ENCODE data around the gene CAPN15. TPM values are rescaled to one million over a fixed set of nuclear protein-coding genes. Genes with fewer than 3 reads are reported as not detected.
"Not testable (repeated sequence)": the region's sequence is repeated elsewhere in the genome, so short reads cannot be mapped to it uniquely, and the experiment has no call there.

CAPN15 gene
- total RNA-seq, 4 donors from 2014 or later = 16.4 to 87.2 (median 22.0) TPM

DNA sequence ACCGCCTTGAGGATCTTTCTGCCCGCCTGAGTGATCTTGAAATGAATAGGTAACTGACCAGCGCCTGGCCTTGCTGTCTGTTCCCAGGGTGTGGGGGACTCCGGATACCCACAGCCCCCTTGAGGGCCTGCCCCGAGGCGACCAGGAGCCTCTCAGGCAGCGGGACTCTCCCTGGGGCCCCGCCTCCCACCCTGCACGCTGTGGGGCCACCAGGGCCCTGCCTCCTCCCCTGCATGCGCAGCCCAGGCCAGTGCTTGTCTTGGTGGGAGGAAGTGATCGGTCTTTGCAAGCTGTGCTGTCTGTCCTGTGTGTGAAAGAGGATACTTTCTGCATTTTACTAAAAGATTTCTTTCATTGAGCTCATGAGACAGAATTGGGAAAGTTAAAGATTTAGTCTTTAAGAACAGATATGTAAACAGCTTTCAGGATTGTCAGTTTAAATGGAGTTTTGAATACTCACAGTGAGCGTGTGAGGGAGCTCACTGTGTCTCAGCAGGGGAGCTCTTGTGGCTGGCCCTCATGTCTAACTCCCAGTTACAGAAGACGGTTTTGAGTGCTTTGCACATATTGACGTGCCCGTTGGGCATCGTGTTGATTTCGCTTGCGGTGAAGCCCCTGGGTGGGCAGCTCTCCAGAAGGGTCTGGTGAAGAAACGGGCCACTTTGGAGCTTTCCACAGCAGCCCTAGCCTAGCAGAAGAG lies 36.1 kb upstream of the CAPN15 start:
- TF ChIP-seq CTCF (IDR thresholded peaks at IDR 0.05) = no peak
- no peak for DNase-seq (ENCODE audit: low spot score)

GRCh38 chr16:492211-492875 lies 35.2 kb upstream of the CAPN15 start:
- no peak for DNase-seq (ENCODE audit: low spot score)
- no peak for ATAC-seq (ENCODE audit: low FRiP score)
- no peak for TF ChIP-seq CTCF (IDR thresholded peaks at IDR 0.05)

More for the DNA sequence above, 36.1 kb upstream of the CAPN15 start:
- ATAC-seq (ENCODE audit: low FRiP score) = no peak

GRCh38 chr16:494676-495075 lies 32.8 kb upstream of the CAPN15 start:
- DNase-seq (ENCODE audit: low spot score); ATAC-seq (ENCODE audit: low FRiP score): not testable (repeated sequence)

DNA sequence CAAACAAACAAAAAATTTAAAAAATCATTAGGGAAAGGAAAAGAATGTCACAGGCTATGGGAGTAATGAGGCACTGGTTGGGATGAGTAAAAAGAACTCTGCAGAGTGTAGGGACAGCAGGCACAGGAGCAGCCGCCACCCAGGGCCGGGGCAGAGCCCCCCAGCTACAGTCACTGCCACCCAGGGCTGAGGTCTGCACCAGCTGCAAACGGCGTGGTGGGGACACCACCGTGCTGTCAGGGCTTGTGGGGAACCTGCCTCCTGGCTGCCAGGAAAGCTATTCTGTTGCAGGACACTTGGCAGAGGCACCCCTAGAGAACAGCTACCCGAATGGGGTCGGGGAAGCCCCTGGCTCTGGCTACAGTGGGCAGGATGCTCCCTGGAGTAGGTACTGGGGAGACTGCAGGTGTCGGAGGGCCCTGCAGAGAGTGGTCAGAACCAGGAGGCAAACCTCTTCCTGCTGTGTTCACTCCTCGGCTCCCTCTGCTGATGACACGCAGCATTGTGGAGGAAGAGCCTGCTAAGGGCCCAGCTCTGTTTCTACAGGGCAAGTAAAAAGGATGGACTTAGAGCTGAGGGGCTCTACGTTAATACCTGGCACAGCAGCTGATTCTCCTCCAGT lies 32.3 kb upstream of the CAPN15 start:
- no peak for ATAC-seq (ENCODE audit: low FRiP score)
- no peak for TF ChIP-seq CTCF (IDR thresholded peaks at IDR 0.05)
- no peak for DNase-seq (ENCODE audit: low spot score)

- DNase-seq (ENCODE audit: low spot score) (no peak), ATAC-seq (ENCODE audit: low FRiP score) (no peak)
- TF ChIP-seq CTCF (IDR thresholded peaks at IDR 0.05) = no peak
These were observed 31.2 kb upstream of the CAPN15 start for GRCh38 chr16:496097-496886.

DNA sequence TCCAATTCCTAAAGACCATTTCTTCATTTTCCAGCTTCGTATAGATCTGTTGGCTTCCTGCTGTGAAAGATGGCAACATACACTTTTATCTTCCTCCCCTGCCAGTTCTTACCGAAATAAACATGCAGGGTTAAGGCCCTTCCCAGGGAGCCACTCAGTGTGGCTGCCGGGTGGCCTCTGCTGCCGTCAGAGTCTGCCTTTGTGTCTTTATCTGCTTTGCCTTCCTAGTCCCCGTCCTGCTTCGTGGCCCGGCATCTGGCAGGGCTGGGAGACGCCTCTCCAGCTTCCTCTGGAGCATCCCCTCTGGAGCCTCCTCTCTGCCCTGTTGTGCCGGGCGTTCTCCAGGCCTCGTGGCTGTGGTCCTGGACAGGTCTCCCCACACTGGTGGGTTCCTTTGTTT lies 30.3 kb upstream of the CAPN15 start:
- no peak for ATAC-seq (ENCODE audit: low FRiP score)
- DNase-seq (ENCODE audit: low spot score) = no peak
- TF ChIP-seq CTCF (IDR thresholded peaks at IDR 0.05) = no peak

DNA sequence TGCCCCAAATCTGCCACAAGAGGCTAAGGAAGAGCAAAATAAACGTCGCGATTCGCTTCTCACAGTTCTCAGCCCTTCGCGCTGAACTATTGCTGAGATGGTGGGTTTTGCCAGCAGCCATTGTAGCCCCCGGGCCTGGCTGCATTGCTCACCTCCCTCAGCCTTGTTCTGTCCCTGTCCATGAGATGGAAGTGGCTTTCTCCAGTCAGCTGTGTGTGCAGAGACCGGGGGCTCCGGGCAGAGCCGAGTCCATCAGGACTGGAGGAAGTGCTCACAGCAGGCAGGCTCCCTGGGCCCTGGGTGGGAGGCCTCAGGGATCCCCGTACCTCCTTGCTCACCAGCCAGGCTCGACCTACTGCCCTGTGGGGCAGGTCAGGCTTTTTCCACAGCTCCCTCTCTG lies 27.6 kb upstream of the CAPN15 start:
- ATAC-seq (ENCODE audit: low FRiP score) = no peak
- DNase-seq (ENCODE audit: low spot score) = no peak
- no peak for TF ChIP-seq CTCF (IDR thresholded peaks at IDR 0.05)
